PFSK-1 (cell line): ENCODE data around the gene LBHD2.

ENCODE experiments used
- FOXP2 ChIP-seq: optimal IDR thresholded peaks from 2 replicates; pipeline ENCODE3; 2011; ENCODE audit warnings: borderline replicate concordance, control low read depth, inconsistent platforms; ENCODE audit not compliant: insufficient read depth; ENCODE audit errors: extremely low read length, extremely low read depth
- POLR2AphosphoS5 ChIP-seq: IDR thresholded peaks from 2 replicates; pipeline ENCODE4 v1.6.1; 2012; ENCODE audit warnings: low read depth, mild to moderate bottlenecking, control low read depth, low read length, moderate library complexity
- SIN3A ChIP-seq: IDR thresholded peaks from 2 replicates; pipeline ENCODE4 v1.6.1; 2012; ENCODE audit warnings: mild to moderate bottlenecking, low read length, moderate library complexity, borderline replicate concordance; ENCODE audit not compliant: insufficient read depth
- TAF1 ChIP-seq: IDR thresholded peaks from 2 replicates; pipeline ENCODE4 v1.6.1; 2012; ENCODE audit warnings: low read length, control low read depth, borderline replicate concordance; ENCODE audit not compliant: insufficient read depth
- TF ChIP-seq, protein P1 (sequence below), 2 experiments: IDR thresholded peaks; 2 replicates each; pipeline versions ENCODE4 v1.6.1 to v1.8.0; 2011 to 2012; ENCODE audit warnings: low read depth in 2 of 2, low read length in 2 of 2, control low read depth in 1 of 2, inconsistent platforms in 1 of 2, mild to moderate bottlenecking in 1 of 2, moderate library complexity in 1 of 2; ENCODE audit not compliant: insufficient read depth in 1 of 2

DNA sequence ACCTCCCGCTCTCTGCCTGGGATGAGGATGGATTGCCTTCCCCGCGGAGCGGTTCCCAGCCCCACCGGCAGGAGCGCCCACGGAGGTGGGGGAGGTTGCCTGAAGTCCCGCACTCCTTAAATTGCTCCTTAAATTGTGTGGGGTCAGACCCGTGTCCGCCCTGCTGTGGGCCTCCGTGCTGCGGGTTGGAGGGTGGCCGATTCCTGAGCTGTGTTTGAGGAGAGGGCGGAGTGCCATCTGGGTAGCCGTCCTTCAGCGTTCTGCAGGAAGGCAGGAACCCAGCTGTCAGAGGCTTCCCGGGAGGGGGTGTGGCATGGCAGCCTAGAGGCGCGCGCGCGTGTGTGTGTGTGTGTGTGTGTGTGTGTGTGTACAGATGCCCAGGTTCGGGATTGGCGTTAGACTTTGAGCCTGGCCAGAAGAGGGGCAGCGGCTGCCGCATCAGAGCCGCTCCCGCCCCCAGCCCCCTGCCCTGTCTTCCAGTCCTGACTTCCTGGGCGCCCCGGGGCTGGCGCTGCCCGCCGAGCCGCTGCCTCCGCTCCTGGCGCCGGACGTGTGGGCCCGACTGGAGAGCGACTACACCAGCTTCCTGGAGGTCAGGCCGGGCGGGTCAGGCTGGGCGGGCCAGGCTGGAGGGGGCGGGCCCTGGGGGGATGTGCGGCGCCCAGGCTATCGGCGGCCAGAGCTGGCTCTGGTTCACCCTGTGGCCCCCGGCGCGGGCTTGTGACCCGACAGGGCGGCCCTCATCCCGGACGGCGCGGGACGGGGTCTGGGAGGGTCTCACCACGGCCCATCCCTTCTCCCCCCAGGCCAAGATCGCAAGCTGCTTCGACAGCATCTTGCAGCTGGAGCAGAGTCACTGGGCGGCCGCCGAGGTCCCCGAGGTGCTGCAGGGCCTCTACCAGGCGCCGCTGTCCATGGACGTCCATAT, 19.7 kb downstream of the LBHD2 start:
- TF ChIP-seq, protein P1, sequence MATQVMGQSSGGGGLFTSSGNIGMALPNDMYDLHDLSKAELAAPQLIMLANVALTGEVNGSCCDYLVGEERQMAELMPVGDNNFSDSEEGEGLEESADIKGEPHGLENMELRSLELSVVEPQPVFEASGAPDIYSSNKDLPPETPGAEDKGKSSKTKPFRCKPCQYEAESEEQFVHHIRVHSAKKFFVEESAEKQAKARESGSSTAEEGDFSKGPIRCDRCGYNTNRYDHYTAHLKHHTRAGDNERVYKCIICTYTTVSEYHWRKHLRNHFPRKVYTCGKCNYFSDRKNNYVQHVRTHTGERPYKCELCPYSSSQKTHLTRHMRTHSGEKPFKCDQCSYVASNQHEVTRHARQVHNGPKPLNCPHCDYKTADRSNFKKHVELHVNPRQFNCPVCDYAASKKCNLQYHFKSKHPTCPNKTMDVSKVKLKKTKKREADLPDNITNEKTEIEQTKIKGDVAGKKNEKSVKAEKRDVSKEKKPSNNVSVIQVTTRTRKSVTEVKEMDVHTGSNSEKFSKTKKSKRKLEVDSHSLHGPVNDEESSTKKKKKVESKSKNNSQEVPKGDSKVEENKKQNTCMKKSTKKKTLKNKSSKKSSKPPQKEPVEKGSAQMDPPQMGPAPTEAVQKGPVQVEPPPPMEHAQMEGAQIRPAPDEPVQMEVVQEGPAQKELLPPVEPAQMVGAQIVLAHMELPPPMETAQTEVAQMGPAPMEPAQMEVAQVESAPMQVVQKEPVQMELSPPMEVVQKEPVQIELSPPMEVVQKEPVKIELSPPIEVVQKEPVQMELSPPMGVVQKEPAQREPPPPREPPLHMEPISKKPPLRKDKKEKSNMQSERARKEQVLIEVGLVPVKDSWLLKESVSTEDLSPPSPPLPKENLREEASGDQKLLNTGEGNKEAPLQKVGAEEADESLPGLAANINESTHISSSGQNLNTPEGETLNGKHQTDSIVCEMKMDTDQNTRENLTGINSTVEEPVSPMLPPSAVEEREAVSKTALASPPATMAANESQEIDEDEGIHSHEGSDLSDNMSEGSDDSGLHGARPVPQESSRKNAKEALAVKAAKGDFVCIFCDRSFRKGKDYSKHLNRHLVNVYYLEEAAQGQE (IDR thresholded peaks at IDR 0.05; ENCODE audit: insufficient read depth in 1 of 2, low read depth in 2 of 2, low read length in 2 of 2) = no peak
- TF ChIP-seq SIN3A = no peak
- no peak for TF ChIP-seq TAF1
- no peak for TF ChIP-seq POLR2AphosphoS5
- no peak for TF ChIP-seq FOXP2
